GM19397 (cell line): ENCODE data around the gene LRRC28.
"Not testable (repeated sequence)": the region's sequence is repeated elsewhere in the genome, so short reads cannot be mapped to it uniquely, and the experiment has no call there.

ENCODE experiments used
- ATAC-seq: cut with Tn5 transposase; IDR thresholded peaks from one replicate; pipeline ENCODE4 v1.9.1; 2021; ENCODE audit warnings: mild to moderate bottlenecking, moderate library complexity; ENCODE audit not compliant: unreplicated experiment

Gene LRRC28

DNA sequence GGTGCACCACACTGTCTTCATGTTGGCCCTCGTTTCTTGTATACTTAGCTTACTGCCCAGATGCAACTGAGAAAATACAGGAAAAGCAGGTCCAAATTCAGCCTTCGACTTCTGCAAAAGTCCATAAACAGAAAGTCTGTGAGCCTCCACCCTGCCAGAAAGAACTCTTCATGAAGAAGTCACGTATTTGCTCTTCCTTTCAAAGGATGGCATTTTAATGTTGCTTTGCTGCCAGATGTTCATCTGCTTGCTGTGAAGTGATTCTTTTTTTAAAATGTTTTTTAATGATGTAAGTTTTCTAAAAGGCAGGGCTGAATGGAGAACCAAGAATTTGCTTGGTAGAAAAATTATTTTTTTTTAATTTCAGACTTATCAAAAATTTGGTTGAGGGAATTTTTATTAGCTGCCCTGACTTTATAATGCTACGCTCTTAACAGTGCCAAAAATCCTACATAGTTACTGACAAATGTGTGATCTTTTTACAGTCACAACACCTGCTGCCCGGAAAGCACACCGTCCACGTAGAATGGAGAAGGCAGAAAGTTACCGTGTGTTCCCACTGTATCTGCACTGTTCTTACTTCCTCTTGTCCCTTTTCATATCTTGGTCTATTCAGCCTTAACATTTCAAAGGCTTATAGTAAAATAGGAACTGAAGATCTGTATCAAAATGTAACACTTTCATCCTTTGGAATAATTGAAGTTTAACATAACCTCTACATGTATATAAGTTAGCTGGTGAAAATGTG, 136.3 kb downstream of the LRRC28 start:
- ATAC-seq, result no peak

GRCh38 chr15:99390667-99391066, 139.4 kb downstream of the LRRC28 start:
- no peak for ATAC-seq

- no peak for ATAC-seq
Observed at GRCh38 chr15:99393641-99394040, 142.4 kb downstream of the LRRC28 start.

- ATAC-seq, result no peak
Observed at GRCh38 chr15:99396375-99396774, 145.1 kb downstream of the LRRC28 start.

GRCh38 chr15:99399061-99399460, 147.8 kb downstream of the LRRC28 start:
- ATAC-seq, result no peak

- ATAC-seq, result no peak
Observed at GRCh38 chr15:99399618-99400017, 148.3 kb downstream of the LRRC28 start.

DNA sequence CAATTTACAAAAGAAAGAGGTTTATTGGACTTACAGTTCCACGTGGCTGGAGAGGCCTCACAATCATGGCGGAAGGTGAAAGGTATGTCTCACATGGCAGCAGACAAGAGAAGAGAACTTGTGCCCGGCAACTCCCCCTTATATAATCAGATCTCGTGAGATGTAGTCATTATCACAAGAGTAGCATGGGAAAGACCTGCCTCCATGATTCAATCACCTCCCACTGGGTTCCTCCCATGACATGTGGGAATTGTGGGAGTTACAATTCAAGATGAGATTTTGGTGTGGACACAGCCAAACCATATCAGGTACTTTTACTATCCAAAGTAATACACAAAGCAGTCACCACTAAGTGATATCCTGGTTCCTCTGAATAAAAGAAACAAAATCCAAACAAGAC, 149.9 kb downstream of the LRRC28 start:
- not testable (repeated sequence) for ATAC-seq

GRCh38 chr15:99402014-99402729, 150.9 kb downstream of the LRRC28 start:
- ATAC-seq, result no peak

DNA sequence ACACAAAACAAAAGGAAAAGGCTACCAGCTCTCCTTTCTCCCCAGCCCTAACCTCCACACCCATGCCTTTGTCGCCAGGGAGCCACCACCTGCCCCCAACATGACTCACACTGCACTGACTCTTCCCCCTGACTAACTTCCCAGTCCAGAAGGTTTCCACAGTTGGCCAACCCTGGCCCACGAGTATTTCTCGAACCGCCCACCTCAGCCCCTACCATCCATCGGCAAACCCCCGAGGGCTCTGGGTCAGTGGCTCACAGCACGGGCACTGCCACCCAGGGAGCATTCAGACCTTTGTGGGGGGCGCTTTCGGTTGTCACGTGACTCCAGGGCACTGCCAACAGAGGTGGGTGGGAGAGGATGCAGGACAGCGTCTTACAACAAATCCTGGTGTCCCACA, 152.3 kb downstream of the LRRC28 start:
- no peak for ATAC-seq

DNA sequence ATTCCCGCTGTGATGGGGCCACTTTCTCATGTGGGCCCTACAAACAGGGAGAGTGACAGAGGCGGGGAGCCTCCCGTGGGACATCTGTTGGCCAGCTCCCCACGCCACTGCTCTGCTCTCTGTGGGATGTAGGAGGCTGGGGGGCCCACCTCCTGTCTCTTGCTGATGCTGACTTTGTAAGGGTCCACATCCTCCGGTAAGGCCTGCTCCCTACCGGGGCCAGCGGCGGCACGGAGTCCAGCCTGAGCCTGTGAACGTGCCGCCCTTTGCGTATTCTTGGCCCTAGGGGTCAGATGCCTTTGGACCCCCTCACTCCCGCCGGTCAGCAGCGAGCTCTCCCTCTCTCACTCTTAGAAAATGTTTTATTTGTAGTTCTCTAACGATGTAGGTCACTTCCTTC, 153.2 kb downstream of the LRRC28 start:
- no peak for ATAC-seq

GRCh38 chr15:99406120-99406519, 154.8 kb downstream of the LRRC28 start:
- no peak for ATAC-seq

- ATAC-seq, result no peak
Observed at GRCh38 chr15:99406716-99407487, 155.6 kb downstream of the LRRC28 start.

DNA sequence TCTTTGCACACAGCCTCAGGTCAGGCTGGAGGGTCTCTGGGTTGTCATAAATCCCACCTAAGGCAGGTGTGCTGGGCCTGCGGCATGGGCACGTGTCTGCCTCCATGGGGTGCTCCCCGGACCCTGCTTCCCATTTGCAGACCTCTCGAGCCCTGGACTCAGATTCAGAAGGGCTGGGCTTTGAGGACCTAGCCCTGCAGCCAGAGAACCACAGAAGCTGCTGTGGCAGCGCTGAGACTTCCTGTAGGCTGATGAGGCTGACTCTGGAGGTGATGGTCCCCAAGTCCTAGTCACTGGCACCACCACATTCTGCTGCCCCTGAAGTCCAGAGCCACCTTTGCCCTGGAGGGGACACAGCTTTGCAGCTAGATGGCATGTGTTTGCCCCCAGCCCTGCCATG, 156.4 kb downstream of the LRRC28 start:
- no peak for ATAC-seq

DNA sequence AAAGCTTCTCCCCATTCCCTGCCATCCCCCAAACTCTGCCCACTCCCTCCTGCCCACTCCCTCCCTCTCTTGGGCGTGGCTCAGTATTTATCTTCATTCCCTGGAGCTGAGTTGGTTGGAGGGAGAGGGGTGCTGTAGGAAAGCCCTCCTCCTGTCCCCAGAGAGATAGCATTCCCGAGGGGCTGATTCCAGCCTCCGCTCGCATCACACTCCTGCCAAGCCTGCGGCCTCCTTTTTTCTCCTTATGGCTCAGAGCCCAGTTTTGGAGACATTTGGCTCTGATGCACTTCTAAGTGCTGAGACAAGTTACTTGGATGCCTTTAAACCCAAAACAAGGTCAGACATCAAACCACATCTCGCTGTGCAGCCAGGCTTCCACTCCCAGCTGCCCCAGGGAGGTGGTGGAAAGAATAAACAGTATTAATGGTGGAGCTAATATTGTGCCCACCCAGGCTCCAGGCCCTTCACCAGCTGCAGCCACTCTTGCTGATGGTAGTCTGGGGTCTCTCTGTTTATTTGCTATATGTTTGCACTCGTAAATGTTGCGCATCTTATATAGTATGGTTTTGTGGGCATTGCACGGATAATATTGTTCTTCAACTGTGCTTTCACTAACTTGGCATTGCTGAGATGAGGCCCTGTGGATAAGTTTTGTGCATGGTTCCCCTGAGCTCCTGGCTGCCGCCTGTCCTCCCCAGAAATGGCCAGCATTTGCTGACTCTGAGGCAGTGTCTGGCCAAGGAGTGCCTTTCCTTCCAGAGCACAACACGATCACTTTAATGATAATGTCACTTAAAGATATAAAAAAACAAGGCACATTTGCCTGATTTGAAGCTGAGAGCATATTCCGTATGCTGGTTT, 157.2 kb downstream of the LRRC28 start:
- ATAC-seq, result no peak

- no peak for ATAC-seq
Observed at GRCh38 chr15:99409097-99409473, 157.8 kb downstream of the LRRC28 start.

- no peak for ATAC-seq
Observed at GRCh38 chr15:99409560-99409959, 158.3 kb downstream of the LRRC28 start.

DNA sequence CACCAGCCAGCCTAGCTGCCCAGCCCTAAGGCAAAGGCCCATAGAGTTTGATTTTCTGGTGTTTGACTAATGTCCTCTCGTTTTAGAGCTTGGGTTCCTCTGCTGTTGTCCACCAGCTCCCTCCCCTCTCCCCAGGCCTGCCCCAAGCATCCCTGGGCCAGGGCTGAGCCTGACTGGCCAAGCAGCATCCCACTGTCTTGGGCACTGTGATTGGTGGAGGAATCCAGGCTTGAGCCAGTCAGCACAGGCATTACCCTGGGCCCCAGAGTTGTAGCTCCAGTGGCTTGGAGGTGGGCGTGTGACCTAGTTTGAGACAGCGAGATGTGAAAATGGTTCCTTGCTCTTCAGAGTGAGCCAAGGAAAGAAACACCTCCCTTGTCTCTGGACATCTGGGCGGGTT, 159.2 kb downstream of the LRRC28 start:
- ATAC-seq, result no peak

- ATAC-seq, result no peak
Observed at GRCh38 chr15:99411234-99411633, 160.0 kb downstream of the LRRC28 start.

- ATAC-seq, result no peak
Observed at GRCh38 chr15:99412082-99412481, 160.8 kb downstream of the LRRC28 start.

DNA sequence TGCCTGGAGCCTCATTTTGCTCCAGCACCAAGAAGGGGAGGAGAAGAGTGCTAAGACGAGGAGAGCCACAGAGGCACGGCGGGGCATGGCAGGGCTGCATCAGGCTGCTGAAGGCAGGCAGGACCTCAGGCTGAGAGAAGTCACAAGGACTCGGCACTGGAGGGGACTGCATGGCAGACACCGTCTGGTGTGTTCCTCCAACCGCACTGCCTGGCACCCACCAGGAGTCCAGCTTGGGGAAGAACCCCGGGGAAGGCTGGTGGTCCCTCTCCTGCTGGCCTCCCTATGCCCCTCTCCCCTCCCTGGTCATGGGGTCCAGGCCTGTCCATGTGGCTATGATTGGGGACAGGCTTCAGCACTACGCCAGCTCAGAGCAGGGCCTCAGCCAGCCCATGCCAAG, 161.3 kb downstream of the LRRC28 start:
- no peak for ATAC-seq
